A549 (cell line): ENCODE measurements around the gene HOXB5.

Source experiments
- BCL3 ChIP-seq: fragments of >200 bp; sonication (Bioruptor Twin); formaldehyde crosslinking; IDR thresholded peaks from 3 replicates; pipeline ENCODE4 v1.6.1; 2016
- CTCF ChIP-seq: fragments of >200 bp; sonication (Bioruptor Twin); formaldehyde crosslinking; IDR thresholded peaks from 3 replicates; pipeline ENCODE4 v1.5.1; 2016
- E2F6 ChIP-seq: IDR thresholded peaks from 2 replicates; pipeline ENCODE4 v1.6.1; 2012; ENCODE audit warnings: low read depth, borderline replicate concordance
- FOXS1 ChIP-seq: fragments of 250-450 bp; sonication (Bioruptor Pico); IDR thresholded peaks from 2 replicates; pipeline ENCODE4 v1.5.0; 2020; ENCODE audit warnings: mild to moderate bottlenecking, moderate library complexity
- HDAC2 ChIP-seq: fragments of 200-600 bp; sonication (generic); IDR thresholded peaks from 2 replicates; pipeline ENCODE4 v1.6.1; 2016
- MAFK ChIP-seq: fragments of 450-650 bp; IDR thresholded peaks from 2 replicates; pipeline ENCODE4 v1.6.1; 2014; ENCODE audit not compliant: partially characterized antibody
- POLR2A ChIP-seq: IDR thresholded peaks from 2 replicates; pipeline ENCODE4 v1.6.1; 2012; ENCODE audit warnings: mild to moderate bottlenecking, low read length
- RCOR1 ChIP-seq: fragments of 150-350 bp; IDR thresholded peaks from 2 replicates; pipeline ENCODE4 v1.6.1; 2014; ENCODE audit warnings: antibody characterized with exemption, low read length, low read depth
- RFX5 ChIP-seq: fragments of 450-650 bp; IDR thresholded peaks from 2 replicates; pipeline ENCODE4 v1.7.1; 2014; ENCODE audit warnings: antibody characterized with exemption, mild to moderate bottlenecking, moderate library complexity
- USF2 ChIP-seq: fragments of 450-650 bp; IDR thresholded peaks from 2 replicates; pipeline ENCODE4 v1.6.1; 2014; ENCODE audit warnings: antibody characterized with exemption

GRCh38 chr17:48612456-48612853 lies 18.9 kb upstream of the HOXB5 start:
- TF ChIP-seq CTCF: no peak
- no peak for TF ChIP-seq POLR2A
- TF ChIP-seq RCOR1: no peak
- no peak for TF ChIP-seq HDAC2
- TF ChIP-seq MAFK: no peak
- TF ChIP-seq USF2: no peak
- TF ChIP-seq BCL3: no peak
- no peak for TF ChIP-seq FOXS1 (CRISPR knock-in tag)
- TF ChIP-seq E2F6: no peak
- TF ChIP-seq RFX5: no peak
